NCI-H748 treated with DMSO at 0.1 percent for 48 hours (cell line): ENCODE results near the gene UBFD1.
"Not testable (repeated sequence)": the region's sequence is repeated elsewhere in the genome, so short reads cannot be mapped to it uniquely, and the experiment has no call there.

Source experiments
- DNase-seq: peaks from one replicate; lab custom pipeline; 2025; lab: John Stamatoyannopoulos, UW

Gene UBFD1

GRCh38 chr16:23567602-23568001 lies 10.1 kb downstream of the UBFD1 start:
- DNase-seq: no peak

DNA sequence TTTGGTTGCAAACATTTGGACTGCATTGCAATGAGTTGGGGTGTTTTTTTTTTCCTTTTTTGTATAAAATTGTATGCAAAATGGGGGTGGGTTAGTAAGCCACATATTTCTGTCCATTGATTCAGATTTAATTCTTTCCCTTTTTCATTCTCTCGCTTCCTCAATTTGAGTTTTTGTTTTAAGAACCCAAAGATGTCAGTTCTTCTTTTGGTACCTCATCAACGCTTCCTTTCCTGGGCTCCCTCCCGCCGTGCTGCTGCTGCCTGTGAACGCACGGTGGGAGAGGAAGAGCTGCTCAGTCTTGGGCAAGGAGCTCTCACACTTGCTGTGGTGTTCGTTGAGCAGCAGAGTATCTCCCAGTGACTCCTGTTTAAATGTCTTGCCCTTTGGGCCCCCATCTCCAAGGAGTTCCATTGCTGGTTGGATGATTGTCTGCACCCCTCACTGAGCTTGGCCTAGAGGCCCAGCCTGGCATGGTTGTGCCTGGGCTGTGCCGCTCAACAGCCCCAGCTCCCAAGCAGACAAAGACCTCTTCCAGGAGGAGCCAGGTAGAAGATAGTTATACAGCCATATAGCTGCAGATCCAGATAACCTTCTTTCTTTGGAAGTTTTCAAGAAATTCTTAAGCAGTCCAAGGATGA lies 13.6 kb downstream of the UBFD1 start:
- DNase-seq: no peak

DNA sequence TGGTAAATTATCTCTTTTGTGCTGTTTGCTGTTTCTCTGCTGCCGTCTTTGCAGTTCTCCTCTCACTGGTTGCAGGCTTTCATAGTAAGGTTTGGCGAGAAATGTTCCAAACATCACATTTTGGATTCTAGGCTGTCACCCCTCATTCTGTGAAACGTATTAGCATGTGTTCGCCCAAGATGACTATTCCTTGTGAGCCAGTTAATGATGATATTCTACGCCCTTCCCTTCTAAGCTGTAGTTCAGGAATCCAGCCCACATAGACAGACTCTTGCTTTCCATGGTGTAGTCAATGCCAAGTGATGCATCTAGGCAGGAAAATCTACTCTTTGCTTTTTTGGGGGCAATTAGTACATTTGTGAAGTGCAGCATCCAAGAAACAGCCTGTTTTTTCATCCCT lies 14.4 kb downstream of the UBFD1 start:
- DNase-seq: no peak

GRCh38 chr16:23572394-23572793 lies 14.9 kb downstream of the UBFD1 start:
- DNase-seq: no peak

GRCh38 chr16:23573817-23574216 lies 16.3 kb downstream of the UBFD1 start:
- DNase-seq: no peak

- no peak for DNase-seq
These were observed 18.3 kb downstream of the UBFD1 start for GRCh38 chr16:23575834-23576233.

GRCh38 chr16:23577493-23577892 lies 20.0 kb downstream of the UBFD1 start:
- DNase-seq: no peak

DNA sequence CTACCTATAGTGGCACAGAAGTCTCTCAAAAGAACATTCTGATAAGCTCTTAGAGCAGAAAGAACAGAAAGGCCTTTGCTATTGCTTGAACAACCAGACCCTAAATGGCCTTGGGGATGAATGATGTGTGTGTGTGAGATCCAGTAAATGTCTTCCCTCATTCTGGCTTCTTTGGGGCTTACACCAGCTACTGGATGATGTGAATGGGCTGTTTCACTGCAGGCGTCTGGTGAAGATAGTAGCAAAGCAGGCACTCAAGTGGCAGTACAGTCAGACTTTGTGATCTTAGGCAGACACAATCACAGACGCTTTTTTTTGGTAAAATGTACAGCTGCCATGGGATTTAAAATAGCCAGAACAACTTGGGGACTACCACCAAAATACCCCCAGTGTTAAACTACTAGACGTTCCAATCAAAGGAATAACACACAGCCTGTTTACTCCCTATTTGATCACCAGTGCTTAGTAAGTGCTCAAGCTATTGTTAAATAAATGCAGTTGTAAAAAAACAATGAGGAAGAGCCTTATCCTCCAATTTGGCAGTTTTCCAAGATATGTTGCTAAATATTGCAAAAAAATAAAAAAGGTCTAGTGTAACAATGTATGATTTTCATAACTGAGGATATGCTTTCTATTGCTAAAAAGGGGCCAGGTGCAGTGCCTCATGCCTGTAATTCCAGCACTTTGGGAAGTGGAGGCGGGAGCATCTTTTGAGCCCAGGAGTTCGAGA lies 20.7 kb downstream of the UBFD1 start:
- no peak for DNase-seq

- no peak for DNase-seq
These were observed 21.8 kb downstream of the UBFD1 start for GRCh38 chr16:23579371-23579770.

GRCh38 chr16:23580391-23580790 lies 22.9 kb downstream of the UBFD1 start:
- no peak for DNase-seq

- DNase-seq: no peak
These were observed 24.2 kb downstream of the UBFD1 start for GRCh38 chr16:23581764-23582163.

- DNase-seq: not testable (repeated sequence)
These were observed 25.7 kb downstream of the UBFD1 start for GRCh38 chr16:23583271-23583670.

DNA sequence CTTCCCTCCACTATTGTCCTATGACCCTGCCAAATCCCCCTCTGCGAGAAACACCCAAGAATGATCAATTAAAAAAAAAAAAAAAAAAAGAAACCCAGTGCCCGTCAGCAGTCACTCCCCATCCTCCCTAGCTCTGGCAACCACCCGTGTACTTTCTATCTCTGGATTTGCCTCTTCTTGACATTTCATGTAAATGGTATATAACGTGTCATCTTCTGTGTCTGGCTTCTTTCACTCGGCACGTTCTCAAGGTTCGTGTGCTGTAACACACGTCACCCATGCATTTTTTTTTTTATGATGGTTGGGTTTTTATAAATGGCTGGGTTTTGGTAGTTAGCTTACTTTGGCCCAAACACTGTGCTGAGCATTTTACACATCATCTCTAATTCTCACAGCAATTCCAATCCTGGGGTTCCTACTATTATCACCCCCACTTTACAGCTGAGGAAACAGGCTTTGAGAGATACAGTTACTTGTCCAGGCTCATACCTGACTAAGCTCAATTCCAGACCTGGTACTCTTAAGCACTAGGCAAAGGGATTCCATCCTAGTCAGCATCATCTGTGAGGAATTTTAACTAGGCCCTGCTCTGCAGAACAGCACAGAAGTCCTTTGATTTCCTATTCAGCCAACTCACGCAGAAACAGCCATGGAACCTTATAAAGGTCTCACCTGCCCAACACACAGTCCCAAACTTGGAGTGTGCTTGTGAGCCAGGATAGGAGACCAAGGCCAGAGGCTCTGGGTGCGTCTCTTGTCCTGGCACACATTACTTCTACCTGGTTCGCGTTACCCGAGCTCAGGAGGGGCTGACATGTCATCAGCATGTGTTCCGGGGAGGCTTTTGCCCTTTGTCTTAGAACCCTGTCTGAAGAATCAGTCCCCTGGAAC lies 26.9 kb downstream of the UBFD1 start:
- no peak for DNase-seq

GRCh38 chr16:23587726-23588125 lies 30.2 kb downstream of the UBFD1 start:
- no peak for DNase-seq

DNA sequence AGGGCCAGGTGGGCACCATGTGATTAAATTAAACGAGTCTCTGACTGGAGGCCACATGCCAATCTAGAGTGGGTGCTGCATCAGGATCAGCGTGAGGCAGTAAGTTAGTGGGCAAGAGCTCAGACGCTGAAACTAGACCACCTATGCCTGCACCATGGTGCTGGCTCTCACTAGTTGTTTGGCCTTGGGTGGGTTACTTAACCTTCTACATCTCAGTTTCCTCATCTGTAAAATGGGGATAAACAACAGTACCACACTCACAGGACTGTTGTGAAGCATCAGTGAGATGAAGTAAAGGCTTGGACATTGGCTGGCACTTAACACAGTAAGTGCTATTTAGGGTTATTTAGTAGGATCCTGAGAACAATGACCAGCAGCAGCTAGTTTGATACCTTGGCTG lies 32.7 kb downstream of the UBFD1 start:
- no peak for DNase-seq

- no peak for DNase-seq
These were observed 36.7 kb downstream of the UBFD1 start for GRCh38 chr16:23594186-23594585.

GRCh38 chr16:23595246-23595950 lies 37.9 kb downstream of the UBFD1 start:
- no peak for DNase-seq

DNA sequence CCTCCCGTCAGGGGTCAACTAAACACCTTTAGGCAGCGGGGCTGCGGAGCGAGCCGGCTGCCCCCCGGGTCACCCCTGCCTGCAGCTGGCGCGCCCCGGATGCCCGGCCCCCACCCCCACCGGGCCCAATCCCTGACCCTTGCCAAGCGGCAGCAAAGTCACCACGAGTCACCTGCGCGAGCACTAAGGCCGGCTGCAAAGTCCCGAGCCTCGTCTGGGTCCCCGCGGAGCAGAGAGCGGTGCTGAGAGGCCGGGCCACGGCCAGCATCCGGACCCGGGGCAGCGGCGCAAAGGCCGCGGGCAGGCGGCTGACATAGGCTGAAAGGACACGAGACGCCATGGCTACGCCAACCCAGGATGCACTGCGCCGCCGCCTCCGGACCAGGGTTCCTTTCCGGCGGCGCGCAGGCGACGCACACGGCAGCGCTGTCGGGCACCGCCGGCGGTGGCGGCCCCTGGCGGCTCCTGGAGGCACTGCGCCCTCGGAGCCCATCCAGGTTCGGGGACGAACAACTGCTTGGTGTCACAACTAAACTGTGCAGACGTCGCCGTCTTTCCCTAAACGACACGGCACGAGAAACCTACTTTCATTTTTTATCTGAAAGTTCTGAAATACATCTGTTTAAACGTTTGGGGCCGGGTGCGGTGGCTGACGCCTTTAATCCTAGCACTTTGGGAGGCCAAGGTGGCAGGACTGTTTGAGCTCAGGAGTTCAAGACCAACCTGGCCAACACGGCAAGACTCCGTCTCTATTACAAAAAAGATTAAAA lies 38.6 kb downstream of the UBFD1 start, which contains the start of gene NDUFAB1:
TSS of gene NDUFAB1 (minus strand) at position 366 of the 770 bp plus-strand sequence. CDS start at position 340, 26 bp downstream.
- DNase-seq: peak; percentile 26

- DNase-seq: no peak
These were observed 39.7 kb downstream of the UBFD1 start for GRCh38 chr16:23597003-23597756.

DNA sequence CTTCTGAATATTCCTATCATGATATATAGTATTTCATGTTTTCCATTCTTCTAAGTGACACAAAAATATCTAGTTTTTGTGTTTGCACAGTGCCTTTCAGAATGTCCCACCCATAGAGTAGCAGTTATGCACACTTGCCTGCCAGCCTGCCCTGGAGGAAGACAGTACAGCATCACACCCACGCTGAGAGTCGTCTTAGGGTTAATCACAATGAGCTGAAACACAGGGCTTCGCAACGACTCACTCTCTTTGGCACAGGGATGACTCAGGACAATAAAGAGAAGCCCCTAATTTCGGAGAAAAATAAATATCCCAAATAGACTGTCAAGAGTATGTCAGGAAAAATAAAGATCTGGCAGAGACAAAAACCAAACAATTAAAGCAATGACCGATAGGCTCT lies 50.2 kb downstream of the UBFD1 start:
- no peak for DNase-seq

DNA sequence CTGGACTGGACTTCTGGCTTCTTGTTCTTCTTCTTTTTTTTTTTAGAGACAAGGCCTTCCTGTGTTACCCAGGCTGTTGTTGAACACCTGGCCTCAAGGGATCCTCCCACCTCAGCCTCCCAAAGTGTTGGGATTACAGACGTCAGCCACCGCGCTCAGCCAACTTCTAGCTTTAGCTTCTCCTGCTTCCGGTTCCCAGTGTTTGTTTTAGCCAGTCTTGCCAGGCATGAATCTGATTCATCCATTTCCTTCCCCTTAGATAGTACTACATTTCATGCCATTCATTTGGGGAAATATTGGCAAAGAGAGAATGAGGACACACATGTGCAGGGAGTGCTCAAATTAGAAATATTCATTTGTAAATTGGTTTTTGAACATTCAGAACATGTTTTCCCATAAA lies 50.7 kb downstream of the UBFD1 start:
- DNase-seq: no peak
